GM04504 (cell line): ENCODE measurements around the gene CMAS.
A peak's percentile ranks its signal among the peaks of the same experiment; 100 is the strongest.
"Not testable (repeated sequence)": the region's sequence is repeated elsewhere in the genome, so short reads cannot be mapped to it uniquely, and the experiment has no call there.

Experiments used
- DNase-seq: peaks from one replicate; pipeline ENCODE4 v3.0.0-alpha.2; 2012; ENCODE audit warnings: low read depth

CMAS gene

GRCh38 chr12:22047494-22047893, 1.5 kb downstream of the CMAS start:
- DNase-seq, result no peak

- no peak for DNase-seq
These were observed 2.5 kb downstream of the CMAS start for GRCh38 chr12:22048351-22049041.

- DNase-seq, result no peak
These were observed 4.1 kb downstream of the CMAS start for GRCh38 chr12:22050078-22050477.

GRCh38 chr12:22051114-22051698, 5.2 kb downstream of the CMAS start:
- DNase-seq, result no peak

- not testable (repeated sequence) for DNase-seq
These were observed 7.0 kb downstream of the CMAS start for GRCh38 chr12:22052994-22053393.

GRCh38 chr12:22054155-22054554, 8.1 kb downstream of the CMAS start:
- no peak for DNase-seq

- no peak for DNase-seq
These were observed 10.6 kb downstream of the CMAS start for GRCh38 chr12:22056607-22057006.

- DNase-seq, result no peak
These were observed 14.1 kb downstream of the CMAS start for GRCh38 chr12:22059976-22060647.

GRCh38 chr12:22064968-22065367, 18.9 kb downstream of the CMAS start:
- DNase-seq, result no peak

- DNase-seq, result no peak
These were observed 20.3 kb downstream of the CMAS start for GRCh38 chr12:22066310-22066709.

- DNase-seq, result no peak
These were observed 23.8 kb downstream of the CMAS start for GRCh38 chr12:22069851-22070250.

GRCh38 chr12:22082190-22082701, 36.2 kb downstream of the CMAS start:
- no peak for DNase-seq

GRCh38 chr12:22083167-22083566, 37.1 kb downstream of the CMAS start:
- peak; percentile 13 for DNase-seq

- no peak for DNase-seq
These were observed 38.8 kb downstream of the CMAS start for GRCh38 chr12:22084852-22085251.

- no peak for DNase-seq
These were observed 42.9 kb downstream of the CMAS start for GRCh38 chr12:22088886-22089285.

GRCh38 chr12:22089486-22089885, 43.5 kb downstream of the CMAS start:
- DNase-seq, result no peak

GRCh38 chr12:22099062-22099461, 53.0 kb downstream of the CMAS start:
- DNase-seq, result not testable (repeated sequence)

- DNase-seq, result peak; percentile 24
These were observed 55.1 kb downstream of the CMAS start for GRCh38 chr12:22100958-22101748.

- DNase-seq, result peak; percentile 49
These were observed 55.8 kb downstream of the CMAS start for GRCh38 chr12:22101749-22102243.

- DNase-seq, result no peak
These were observed 57.4 kb downstream of the CMAS start for GRCh38 chr12:22103418-22103817.

- no peak for DNase-seq
These were observed 59.5 kb downstream of the CMAS start for GRCh38 chr12:22105542-22105941.

- DNase-seq, result no peak
These were observed 64.2 kb downstream of the CMAS start for GRCh38 chr12:22110176-22110575.
